Trophoblast cell (in vitro differentiated cells and primary cell): ENCODE data around the gene CEP104.

ENCODE experiments used
- DNase-seq, 2 donors: peaks; one replicate each; pipeline ENCODE4 v3.0.0-alpha.2; 2016
- H2AFZ ChIP-seq: 2 replicates; pipeline ENCODE4 v1.6.1; 2013; ENCODE audit warnings: low read length, moderate library complexity, mild to moderate bottlenecking; ENCODE audit not compliant: insufficient read depth, poor library complexity
- H2AK5ac ChIP-seq: 2 replicates; pipeline ENCODE4 v1.6.1; 2013; ENCODE audit warnings: mild to moderate bottlenecking, low read length
- H2BK120ac ChIP-seq: 2 replicates; pipeline ENCODE4 v1.6.1; 2013; ENCODE audit warnings: low read length, mild to moderate bottlenecking, moderate library complexity; ENCODE audit not compliant: insufficient read depth, poor library complexity
- H2BK12ac ChIP-seq: 2 replicates; pipeline ENCODE4 v1.6.1; 2013; ENCODE audit warnings: mild to moderate bottlenecking, low read length, moderate library complexity
- H2BK5ac ChIP-seq: 2 replicates; pipeline ENCODE4 v1.6.1; 2013; ENCODE audit warnings: low read length, low read depth, moderate library complexity, mild to moderate bottlenecking; ENCODE audit not compliant: poor library complexity
- H3K14ac ChIP-seq: 2 replicates; pipeline ENCODE4 v1.6.1; 2013; ENCODE audit warnings: mild to moderate bottlenecking, low read length
- H3K18ac ChIP-seq: 2 replicates; pipeline ENCODE4 v1.6.1; 2013; ENCODE audit warnings: mild to moderate bottlenecking, low read length
- H3K23ac ChIP-seq: 2 replicates; pipeline ENCODE4 v1.6.1; 2013; ENCODE audit warnings: low read length
- H3K27ac ChIP-seq: 2 replicates; pipeline ENCODE4 v1.5.1; 2013; ENCODE audit warnings: low read depth, mild to moderate bottlenecking, inconsistent platforms, low read length, moderate library complexity
- H3K27me3 ChIP-seq: 2 replicates; pipeline ENCODE4 v1.6.1; 2013; ENCODE audit warnings: inconsistent platforms, mild to moderate bottlenecking, low read length, moderate library complexity; ENCODE audit not compliant: insufficient read depth
- H3K36me3 ChIP-seq, 2 experiments: 1 replicate in 1 of 2; 2 replicates in 1 of 2; pipeline ENCODE4 v1.6.1; 2013; ENCODE audit warnings: low read length in 2 of 2, mild to moderate bottlenecking in 2 of 2, moderate library complexity in 1 of 2; ENCODE audit not compliant: insufficient read depth in 2 of 2, control insufficient read depth in 1 of 2
- H3K4ac ChIP-seq: 2 replicates; pipeline ENCODE4 v1.6.1; 2013; ENCODE audit warnings: low read depth, mild to moderate bottlenecking, low read length, moderate library complexity
- H3K4me1 ChIP-seq, 2 experiments: 1 replicate in 1 of 2; 2 replicates in 1 of 2; pipeline ENCODE4 v1.6.1; 2013; ENCODE audit warnings: low read length in 2 of 2, mild to moderate bottlenecking in 2 of 2, moderate library complexity in 1 of 2; ENCODE audit not compliant: insufficient read depth in 2 of 2, control insufficient read depth in 1 of 2
- H3K4me2 ChIP-seq: 2 replicates; pipeline ENCODE4 v1.6.1; 2013; ENCODE audit warnings: inconsistent platforms, mild to moderate bottlenecking, low read length, moderate library complexity
- H3K4me3 ChIP-seq: 2 replicates; pipeline ENCODE4 v1.5.1; 2013; ENCODE audit warnings: mild to moderate bottlenecking, low read depth, low read length, inconsistent platforms
- H3K79me1 ChIP-seq: one replicate; pipeline ENCODE4 v1.6.1; 2013; ENCODE audit warnings: low read length
- H3K79me2 ChIP-seq: 2 replicates; pipeline ENCODE4 v1.6.1; 2013; ENCODE audit warnings: low read length, mild to moderate bottlenecking; ENCODE audit not compliant: control insufficient read depth, insufficient read depth, poor library complexity
- H3K9ac ChIP-seq: 2 replicates; pipeline ENCODE4 v1.6.1; 2013; ENCODE audit warnings: mild to moderate bottlenecking, low read length
- H3K9me3 ChIP-seq: 2 replicates; pipeline ENCODE4 v1.6.1; 2013; ENCODE audit warnings: low read depth, mild to moderate bottlenecking, control low read depth, inconsistent platforms, low read length; ENCODE audit not compliant: insufficient read depth
- H4K12ac ChIP-seq: 2 replicates; pipeline ENCODE4 v1.6.1; 2013; ENCODE audit warnings: low read depth, mild to moderate bottlenecking, low read length, moderate library complexity
- H4K8ac ChIP-seq: 2 replicates; pipeline ENCODE4 v1.6.1; 2013; ENCODE audit warnings: low read depth, mild to moderate bottlenecking, low read length, moderate library complexity
- H4K91ac ChIP-seq: one replicate; pipeline ENCODE4 v1.6.1; 2013; ENCODE audit warnings: low read depth, mild to moderate bottlenecking, low read length, moderate library complexity
- WGBS: extraction: QIAGEN DNeasy Blood & Tissue Kit; methylation state at CpG from one replicate; pipeline ENCODE4 v1.1.7; 2013; ENCODE audit warnings: missing lambda C conversion rate; ENCODE audit not compliant: insufficient read length, insufficient coverage; ENCODE audit errors: extremely low coverage; 5-methylcytosine and 5-hydroxymethylcytosine counted together

CEP104 gene

DNA sequence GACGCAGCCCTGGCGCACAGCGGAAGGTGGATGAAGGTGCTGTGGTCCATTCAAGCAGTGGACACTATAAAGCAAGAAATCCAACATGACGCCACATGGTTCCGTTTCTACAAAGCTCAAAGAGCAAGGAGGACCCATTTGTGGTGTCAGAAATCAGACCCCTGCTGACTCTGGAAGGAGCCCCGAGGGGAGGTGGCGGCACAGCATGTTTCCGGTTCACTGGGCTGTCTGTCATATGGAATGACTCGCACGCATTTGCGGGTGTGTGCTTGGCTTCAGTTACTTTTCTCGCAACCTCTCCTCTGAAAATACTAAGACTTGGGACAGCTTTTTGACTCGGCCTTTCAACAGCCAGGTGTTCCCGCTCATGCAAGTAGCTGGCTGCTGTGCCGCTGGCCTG lies 31.7 kb downstream of the CEP104 start:
- H3K36me3 ChIP-seq = peaks cover 59 to 78% of the 10 kb centered on the region in 2 experiments
- no peak overlapping the region for H4K8ac ChIP-seq
- H3K4me2 ChIP-seq = no peak overlapping the region
- no peak overlapping the region for H3K18ac ChIP-seq
- DNase-seq = no peak
- no peak overlapping the region for H4K12ac ChIP-seq
- no peaks in the 10 kb centered on the region for H3K79me1 ChIP-seq
- H3K9ac ChIP-seq = no peak overlapping the region
- H3K27ac ChIP-seq = no peak overlapping the region
- no peak overlapping the region for H3K4me3 ChIP-seq
- H3K23ac ChIP-seq = no peak overlapping the region
- H3K14ac ChIP-seq = no peak overlapping the region
- no peak overlapping the region for H2AK5ac ChIP-seq
- no CpG with 5 or more reads among the region's 15 CpGs for WGBS
- H3K4me1 ChIP-seq = no peaks in the 10 kb centered on the region
- no peaks in the 10 kb centered on the region for H3K9me3 ChIP-seq
- no peak overlapping the region for H4K91ac ChIP-seq
- no peak overlapping the region for H2BK12ac ChIP-seq
- no peaks in the 10 kb centered on the region for H3K27me3 ChIP-seq
- H2AFZ ChIP-seq = no peak overlapping the region
- no peak overlapping the region for H3K4ac ChIP-seq
- H2BK5ac ChIP-seq = no peak overlapping the region
- H2BK120ac ChIP-seq = no peak overlapping the region
- H3K79me2 ChIP-seq = no peaks in the 10 kb centered on the region

- Histone ChIP-seq H3K9ac (no peak overlapping the region), H2AFZ (no peak overlapping the region), H2BK120ac (no peak overlapping the region), H3K4ac (no peak overlapping the region), H3K18ac (no peak overlapping the region), H4K8ac (no peak overlapping the region), H2AK5ac (no peak overlapping the region), H3K27me3 (no peaks in the 10 kb centered on the region), H3K14ac (no peak overlapping the region), H3K4me2 (no peak overlapping the region), H3K79me2 (no peaks in the 10 kb centered on the region), H3K9me3 (no peaks in the 10 kb centered on the region), H3K79me1 (no peaks in the 10 kb centered on the region), H3K4me3 (peak overlapping the region; percentile 28), H3K4me1 (no peaks in the 10 kb centered on the region), H3K36me3 (peaks cover 61 to 80% of the 10 kb centered on the region in 2 experiments), H2BK12ac (no peak overlapping the region), H3K27ac (no peak overlapping the region), H2BK5ac (no peak overlapping the region), H4K91ac (no peak overlapping the region), H4K12ac (no peak overlapping the region), H3K23ac (no peak overlapping the region)
- DNase-seq = no peak
- no CpG with 5 or more reads among the region's 8 CpGs for WGBS
Measured at GRCh38 chr1:3824650-3825049, 32.4 kb downstream of the CEP104 start.

DNA sequence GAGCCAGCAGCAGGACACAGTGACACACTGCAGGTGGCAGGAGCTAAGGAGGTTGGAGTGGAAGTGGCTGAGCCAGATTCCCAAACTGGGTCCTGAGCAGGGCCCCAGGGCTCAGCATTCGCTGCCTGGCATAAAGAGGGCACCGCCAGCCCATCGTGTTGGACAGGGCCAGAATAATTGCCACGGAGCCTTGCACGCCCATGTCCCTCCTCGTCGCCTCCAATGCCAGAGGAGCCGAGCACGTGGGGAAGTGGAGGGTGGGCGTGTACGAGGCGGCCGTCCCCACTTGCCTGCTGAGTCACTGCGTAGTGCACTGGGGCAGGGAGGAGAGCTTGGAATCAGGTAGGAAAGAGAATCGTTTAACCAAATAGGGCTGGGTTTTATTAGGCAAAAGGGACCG lies 34.6 kb downstream of the CEP104 start:
- Histone ChIP-seq H3K79me1 (no peaks in the 10 kb centered on the region), H2AFZ (no peak overlapping the region), H3K79me2 (no peaks in the 10 kb centered on the region), H3K27ac (no peak overlapping the region), H2BK120ac (no peak overlapping the region), H4K8ac (no peak overlapping the region), H3K4me3 (no peak overlapping the region), H3K9ac (no peak overlapping the region), H3K4me1 (no peaks in the 10 kb centered on the region), H3K4me2 (no peak overlapping the region), H4K91ac (no peak overlapping the region), H4K12ac (no peak overlapping the region), H2BK5ac (no peak overlapping the region), H3K27me3 (no peaks in the 10 kb centered on the region), H3K14ac (no peak overlapping the region), H3K23ac (no peak overlapping the region), H2BK12ac (no peak overlapping the region), H3K9me3 (no peaks in the 10 kb centered on the region), H3K18ac (no peak overlapping the region), H2AK5ac (no peak overlapping the region), H3K4ac (no peak overlapping the region), H3K36me3 (peaks cover 49 to 66% of the 10 kb centered on the region in 2 experiments)
- DNase-seq = no peak
- no CpG with 5 or more reads among the region's 16 CpGs for WGBS

GRCh38 chr1:3821908-3822307 lies 35.1 kb downstream of the CEP104 start:
- H3K27me3 ChIP-seq = no peaks in the 10 kb centered on the region
- no peak overlapping the region for H3K27ac ChIP-seq
- no peak overlapping the region for H4K91ac ChIP-seq
- no peak overlapping the region for H3K14ac ChIP-seq
- no peak overlapping the region for H4K8ac ChIP-seq
- H3K4me1 ChIP-seq = no peaks in the 10 kb centered on the region
- no peaks in the 10 kb centered on the region for H3K9me3 ChIP-seq
- H4K12ac ChIP-seq = no peak overlapping the region
- H3K36me3 ChIP-seq = peaks cover 48 to 61% of the 10 kb centered on the region in 2 experiments
- H2BK120ac ChIP-seq = no peak overlapping the region
- no peak overlapping the region for H3K23ac ChIP-seq
- H2BK5ac ChIP-seq = no peak overlapping the region
- H3K4ac ChIP-seq = no peak overlapping the region
- no peak overlapping the region for H3K18ac ChIP-seq
- H3K79me2 ChIP-seq = no peaks in the 10 kb centered on the region
- H2BK12ac ChIP-seq = no peak overlapping the region
- H2AK5ac ChIP-seq = no peak overlapping the region
- WGBS = no CpG with 5 or more reads among the region's 15 CpGs
- H2AFZ ChIP-seq = no peak overlapping the region
- no peak overlapping the region for H3K4me3 ChIP-seq
- DNase-seq = no peak
- H3K79me1 ChIP-seq = no peaks in the 10 kb centered on the region
- H3K4me2 ChIP-seq = no peak overlapping the region
- H3K9ac ChIP-seq = no peak overlapping the region
